Thoracic aorta (tissue), 2 donors: ENCODE measurements around the gene SLC22A7. TPM values are rescaled to one million over a fixed set of nuclear protein-coding genes. Genes with fewer than 3 reads are reported as not detected.
"Not testable (repeated sequence)": the region's sequence is repeated elsewhere in the genome, so short reads cannot be mapped to it uniquely, and the experiment has no call there.

ENCODE experiments used
- ATAC-seq: fragments of 150-250 bp; one replicate; pipeline ENCODE4 v1.8.0; 2017; ENCODE audit warnings: low read depth; ENCODE audit not compliant: insufficient number of reproducible peaks, low FRiP score
- DNase-seq: peaks from one replicate; pipeline ENCODE4 v3.0.0-alpha.2; 2020; ENCODE audit warnings: low spot score
- H3K27ac ChIP-seq, 2 donors: fragments of 200-600 bp; sonication (generic); 1 replicate in 1 of 2; 2 replicates in 1 of 2; pipeline ENCODE4 v1.5.1; 2016; ENCODE audit warnings: mild to moderate bottlenecking in 2 of 2, moderate library complexity in 2 of 2
- H3K27me3 ChIP-seq: fragments of 200-600 bp; sonication (generic); replicated peaks from 2 replicates; pipeline ENCODE4 v1.6.0; 2016; ENCODE audit warnings: mild to moderate bottlenecking; ENCODE audit not compliant: insufficient read depth
- H3K36me3 ChIP-seq: fragments of 200-600 bp; sonication (generic); one replicate; pipeline ENCODE4 v1.5.1; 2016
- H3K4me1 ChIP-seq, 2 donors: fragments of 200-600 bp; sonication (generic); 1 replicate in 1 of 2; 2 replicates in 1 of 2; pipeline versions ENCODE4 v1.5.1 to v1.6.0; 2016; ENCODE audit warnings: low read depth in 2 of 2, mild to moderate bottlenecking in 1 of 2; ENCODE audit not compliant: control insufficient read depth in 1 of 2
- H3K4me3 ChIP-seq: fragments of 200-600 bp; sonication (generic); 2 replicates; pipeline ENCODE4 v1.5.1; 2016; ENCODE audit warnings: mild to moderate bottlenecking
- H3K9me3 ChIP-seq: fragments of 200-600 bp; sonication (generic); 2 replicates; pipeline ENCODE4 v1.5.1; 2016
- total RNA-seq, 2 donors: library from RNA; depleted of rRNA; stranded (reverse); fragments of >200 nt; gene quantifications; one replicate each; pipeline versions ENCODE4 v1.1.0 to v1.2.3, GENCODE V29; 2016
- TF ChIP-seq, protein P1 (sequence below): fragments of 200-600 bp; sonication (generic); IDR thresholded peaks from one replicate; pipeline ENCODE4 v1.5.1; 2019; ENCODE audit warnings: antibody characterized with exemption

Gene SLC22A7
- total RNA-seq, 2 donors from 2014 or later: not detected

- Histone ChIP-seq H3K9me3 (no peaks in the 10 kb centered on the region), H3K4me3 (no peak overlapping the region), H3K36me3 (peaks cover 32% of the 10 kb centered on the region), H3K4me1 (no peaks in the 10 kb centered on the region), H3K27me3 (no peaks in the 10 kb centered on the region), H3K27ac (no peak overlapping the region)
- DNase-seq (no peak), ATAC-seq (no peak)
- TF ChIP-seq, protein P1, sequence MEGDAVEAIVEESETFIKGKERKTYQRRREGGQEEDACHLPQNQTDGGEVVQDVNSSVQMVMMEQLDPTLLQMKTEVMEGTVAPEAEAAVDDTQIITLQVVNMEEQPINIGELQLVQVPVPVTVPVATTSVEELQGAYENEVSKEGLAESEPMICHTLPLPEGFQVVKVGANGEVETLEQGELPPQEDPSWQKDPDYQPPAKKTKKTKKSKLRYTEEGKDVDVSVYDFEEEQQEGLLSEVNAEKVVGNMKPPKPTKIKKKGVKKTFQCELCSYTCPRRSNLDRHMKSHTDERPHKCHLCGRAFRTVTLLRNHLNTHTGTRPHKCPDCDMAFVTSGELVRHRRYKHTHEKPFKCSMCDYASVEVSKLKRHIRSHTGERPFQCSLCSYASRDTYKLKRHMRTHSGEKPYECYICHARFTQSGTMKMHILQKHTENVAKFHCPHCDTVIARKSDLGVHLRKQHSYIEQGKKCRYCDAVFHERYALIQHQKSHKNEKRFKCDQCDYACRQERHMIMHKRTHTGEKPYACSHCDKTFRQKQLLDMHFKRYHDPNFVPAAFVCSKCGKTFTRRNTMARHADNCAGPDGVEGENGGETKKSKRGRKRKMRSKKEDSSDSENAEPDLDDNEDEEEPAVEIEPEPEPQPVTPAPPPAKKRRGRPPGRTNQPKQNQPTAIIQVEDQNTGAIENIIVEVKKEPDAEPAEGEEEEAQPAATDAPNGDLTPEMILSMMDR: no peak
Observed at GRCh38 chr6:43347021-43347420, 49.0 kb downstream of the SLC22A7 start.

- TF ChIP-seq, protein P1: no peak
- Histone ChIP-seq H3K9me3 (no peaks in the 10 kb centered on the region), H3K4me3 (no peak overlapping the region), H3K36me3 (peaks cover 36% of the 10 kb centered on the region), H3K27ac (no peak overlapping the region), H3K27me3 (no peaks in the 10 kb centered on the region), H3K4me1 (no peaks in the 10 kb centered on the region)
- DNase-seq (no peak), ATAC-seq (no peak)
Observed at GRCh38 chr6:43347444-43347843, 49.4 kb downstream of the SLC22A7 start.

GRCh38 chr6:43351951-43352350, 53.9 kb downstream of the SLC22A7 start:
- H3K27ac ChIP-seq, H3K4me3 ChIP-seq, H3K9me3 ChIP-seq, DNase-seq, H3K27me3 ChIP-seq, ATAC-seq, H3K4me1 ChIP-seq: not testable (repeated sequence)
- H3K36me3 ChIP-seq: peaks cover 36% of the 10 kb centered on the region

Other genes starting within 250 kb of the SLC22A7 start
- gene CUL7, start 244.4 kb upstream of the SLC22A7 start, total RNA-seq: 10 to 100 TPM; 10.0 to 14.8 TPM
- gene MRPL2, start 238.8 kb upstream of the SLC22A7 start, total RNA-seq: 10 to 100 TPM in 1 of 2 donors, 1 to 10 TPM in 1; 7.4 to 10.6 TPM
- 10 to 100 TPM; 22.9 to 33.5 TPM for gene KLC4, start 238.6 kb upstream of the SLC22A7 start, total RNA-seq
- gene PTK7, start 221.9 kb upstream of the SLC22A7 start, total RNA-seq: 1 to 10 TPM; 4.5 to 6.8 TPM
- gene SRF, start 127.0 kb upstream of the SLC22A7 start, total RNA-seq: 10 to 100 TPM; 79.5 to 99.0 TPM
- gene CUL9, start 116.1 kb upstream of the SLC22A7 start, total RNA-seq: 10 to 100 TPM; 30.3 to 41.2 TPM
- gene DNPH1, start 68.8 kb upstream of the SLC22A7 start, total RNA-seq: 10 to 100 TPM; 16.7 to 54.7 TPM
- gene TTBK1, start 54.8 kb upstream of the SLC22A7 start, total RNA-seq: not detected
- not detected for gene CRIP3, start 10.6 kb downstream of the SLC22A7 start, total RNA-seq
- 10 to 100 TPM; 13.0 to 24.1 TPM for gene ZNF318, start 71.4 kb downstream of the SLC22A7 start, total RNA-seq
- 10 to 100 TPM; 24.3 to 58.9 TPM for gene ABCC10, start 129.3 kb downstream of the SLC22A7 start, total RNA-seq
- not detected for gene DLK2, start 157.3 kb downstream of the SLC22A7 start, total RNA-seq
- 10 to 100 TPM; 19.5 to 21.0 TPM for gene TJAP1, start 179.3 kb downstream of the SLC22A7 start, total RNA-seq
- gene LRRC73, start 212.1 kb downstream of the SLC22A7 start, total RNA-seq: under 1 TPM; 0.54 to 0.63 TPM
- gene YIPF3, start 218.7 kb downstream of the SLC22A7 start, total RNA-seq: 100 to 1,000 TPM in 1 of 2 donors, 10 to 100 TPM in 1; 92.2 to 160 TPM
- 10 to 100 TPM in 1 of 2 donors, 1 to 10 TPM in 1; 9.9 to 29.2 TPM for gene POLR1C, start 218.8 kb downstream of the SLC22A7 start, total RNA-seq